Osteoblast (primary cell): ENCODE data around the gene SNAPIN. TPM values are rescaled to one million over a fixed set of nuclear protein-coding genes. Genes with fewer than 3 reads are reported as not detected.
"Not testable (repeated sequence)": the region's sequence is repeated elsewhere in the genome, so short reads cannot be mapped to it uniquely, and the experiment has no call there.

Experiments used
- DNase-seq: peaks from one replicate; pipeline ENCODE4 v3.0.0; 2011; ENCODE audit warnings: low spot score, mixed read lengths; ENCODE audit not compliant: insufficient read length; ENCODE audit errors: missing footprints
- H2AFZ ChIP-seq: 2 replicates; pipeline ENCODE4 v1.6.0; 2011; ENCODE audit warnings: mild to moderate bottlenecking, low read length
- H3K27ac ChIP-seq: 2 replicates; pipeline ENCODE4 v1.5.1; 2011; ENCODE audit warnings: mild to moderate bottlenecking, low read depth, low read length, moderate library complexity
- H3K27me3 ChIP-seq: 2 replicates; pipeline ENCODE4 v1.6.0; 2012; ENCODE audit warnings: mild to moderate bottlenecking, control low read depth, inconsistent platforms, low read length, moderate library complexity; ENCODE audit not compliant: insufficient read depth
- H3K36me3 ChIP-seq: 2 replicates; pipeline ENCODE4 v1.5.1; 2011; ENCODE audit warnings: mild to moderate bottlenecking, low read length, control low read depth, moderate library complexity; ENCODE audit not compliant: insufficient read depth
- H3K4me1 ChIP-seq: 2 replicates; pipeline ENCODE4 v1.5.1; 2011; ENCODE audit warnings: mild to moderate bottlenecking, low read length, control low read depth, moderate library complexity; ENCODE audit not compliant: insufficient read depth
- H3K4me2 ChIP-seq: 2 replicates; pipeline ENCODE4 v1.6.0; 2011; ENCODE audit warnings: mild to moderate bottlenecking, low read length; ENCODE audit not compliant: insufficient read depth
- H3K4me3 ChIP-seq: fragments of 200-600 bp; sonication (generic); 3 replicates; pipeline ENCODE4 v1.5.1; 2012; ENCODE audit warnings: mild to moderate bottlenecking, low read length, inconsistent platforms; ENCODE audit not compliant: insufficient read depth
- H3K79me2 ChIP-seq: 2 replicates; pipeline ENCODE4 v1.6.0; 2012; ENCODE audit warnings: mild to moderate bottlenecking, low read length, control low read depth, inconsistent platforms; ENCODE audit not compliant: insufficient read depth
- H3K9me3 ChIP-seq: 2 replicates; pipeline ENCODE4 v1.5.1; 2011; ENCODE audit warnings: low read depth, low read length, control low read depth
- H4K20me1 ChIP-seq: 2 replicates; pipeline ENCODE4 v1.6.0; 2012; ENCODE audit warnings: mild to moderate bottlenecking, low read length, control low read depth; ENCODE audit not compliant: insufficient read depth
- CTCF ChIP-seq: IDR thresholded peaks from 2 replicates; pipeline ENCODE4 v1.5.1; 2011; ENCODE audit warnings: mild to moderate bottlenecking, low read depth, low read length, moderate library complexity; ENCODE audit errors: extremely low read depth
- total RNA-seq: library from RNA; depleted of rRNA; stranded (reverse); fragments of >200 nt; gene quantifications from 2 replicates; pipeline ENCODE4 v1.2.3, GENCODE V29; 2012

Gene SNAPIN
- total RNA-seq, 1 donor: 53.6 TPM

GRCh38 chr1:153667439-153667838 is 8.9 kb downstream of the SNAPIN start:
- peaks cover 40% of the 10 kb centered on the region for H3K79me2 ChIP-seq

GRCh38 chr1:153668672-153669071 is 10.2 kb downstream of the SNAPIN start:
- H2AFZ ChIP-seq, H3K9me3 ChIP-seq, H3K27ac ChIP-seq, H4K20me1 ChIP-seq, H3K4me3 ChIP-seq, H3K27me3 ChIP-seq, DNase-seq, H3K4me2 ChIP-seq: not testable (repeated sequence)
- peaks cover 61% of the 10 kb centered on the region for H3K36me3 ChIP-seq
- H3K79me2 ChIP-seq: peaks cover 40% of the 10 kb centered on the region
- H3K4me1 ChIP-seq: peaks cover 16% of the 10 kb centered on the region

More at GRCh38 chr1:153667439-153667838, 8.9 kb downstream of the SNAPIN start:
- Histone ChIP-seq H2AFZ (no peak overlapping the region), H3K9me3 (no peaks in the 10 kb centered on the region), H3K27ac (no peak overlapping the region), H3K27me3 (no peaks in the 10 kb centered on the region), H3K4me1 (peaks cover 22% of the 10 kb centered on the region), H3K4me2 (no peak overlapping the region), H4K20me1 (peaks cover 6% of the 10 kb centered on the region), H3K36me3 (peaks cover 73% of the 10 kb centered on the region), H3K4me3 (no peak overlapping the region)
- TF ChIP-seq CTCF: no peak
- no peak for DNase-seq

GRCh38 chr1:153669606-153670005 is 11.1 kb downstream of the SNAPIN start:
- H3K4me1 ChIP-seq: peaks cover 12% of the 10 kb centered on the region
- peak overlapping the region; percentile 94 for H3K4me2 ChIP-seq
- TF ChIP-seq CTCF: no peak
- H3K27me3 ChIP-seq: no peaks in the 10 kb centered on the region
- H2AFZ ChIP-seq: no peak overlapping the region
- H3K4me3 ChIP-seq: peak overlapping the region; percentile 95
- peaks cover 6% of the 10 kb centered on the region for H4K20me1 ChIP-seq
- DNase-seq: peak; percentile 44
- no peaks in the 10 kb centered on the region for H3K9me3 ChIP-seq
- H3K27ac ChIP-seq: peak overlapping the region; percentile 90
- H3K36me3 ChIP-seq: peaks cover 52% of the 10 kb centered on the region
- peaks cover 38% of the 10 kb centered on the region for H3K79me2 ChIP-seq

- Histone ChIP-seq H3K27me3 (no peaks in the 10 kb centered on the region), H3K79me2 (peaks cover 38% of the 10 kb centered on the region), H3K9me3 (no peaks in the 10 kb centered on the region), H3K27ac (peak overlapping the region; percentile 90), H3K4me2 (peak overlapping the region; percentile 94), H3K4me1 (peaks cover 12% of the 10 kb centered on the region), H2AFZ (peak overlapping the region; percentile 75), H3K4me3 (peak overlapping the region; percentile 95), H4K20me1 (peaks cover 6% of the 10 kb centered on the region), H3K36me3 (peaks cover 44% of the 10 kb centered on the region)
- TF ChIP-seq CTCF: no peak
- peak; percentile 26 for DNase-seq
Observed at GRCh38 chr1:153670257-153670858, 11.9 kb downstream of the SNAPIN start.
